GM12878 (cell line): ENCODE measurements around the gene TGFBR1. TPM values are rescaled to one million over a fixed set of nuclear protein-coding genes. Genes with fewer than 3 reads are reported as not detected.

Source experiments
- ATAC-seq: fragments of 200-7000 bp; cut with Tn5 transposase; 3 replicates; pipeline ENCODE4 v1.9.1; 2020; ENCODE audit warnings: mild to moderate bottlenecking, moderate library complexity
- BruUV-seq: library from RNA; stranded (reverse); fragments of 400-500 nt; replicated peaks from 2 replicates; lab custom pipeline; 2021; lab: Mats Ljungman, UMichigan
- CTCF ChIA-PET: fragments of 300-600 bp; sonication (Branson Sonifier 250); formaldehyde crosslinking; extraction: SDS; loops from one replicate; lab custom pipeline; 2021; ENCODE audit warnings: inconsistent platforms; lab: Yijun Ruan, JAX
- POLR2A ChIA-PET: fragments of 350-600 bp; formaldehyde crosslinking; extraction: SDS; loops from one replicate; lab custom pipeline; 2021; ENCODE audit warnings: inconsistent platforms; lab: Charles Lee
- RAD21 ChIA-PET: fragments of 300-600 bp; sonication (Branson Sonifier 250); formaldehyde crosslinking; loops from one replicate; lab custom pipeline; 2023; ENCODE audit warnings: antibody characterized with exemption; ENCODE audit not compliant: unreplicated experiment; lab: Charles Lee
- SMC1A ChIA-PET: fragments of 300-600 bp; sonication (Branson Sonifier 250); formaldehyde crosslinking; loops from one replicate; lab custom pipeline; 2023; ENCODE audit not compliant: unreplicated experiment, uncharacterized antibody; lab: Charles Lee
- DNase-seq: peaks from one replicate; pipeline ENCODE4 v3.0.0-alpha.2; 2011; ENCODE audit warnings: low read depth, low spot score
- FAIRE-seq: peaks from 3 replicates; lab custom pipeline; 2011; peaks lifted over from hg19 to GRCh38; lab: Jason Lieb, UNC
- H2AFZ ChIP-seq: 2 replicates; pipeline ENCODE4 v1.6.0; 2011; ENCODE audit warnings: low read depth, low read length, control low read depth; ENCODE audit not compliant: control insufficient read depth
- H3K27ac ChIP-seq: 2 replicates; pipeline ENCODE4 v1.5.1; 2011; ENCODE audit warnings: control low read depth; ENCODE audit not compliant: control insufficient read depth, insufficient read depth
- H3K27me3 ChIP-seq, 2 experiments: replicated peaks in 1 of 2; 2 replicates each; pipeline versions ENCODE4 v1.6.0 to v1.6.1; 2011; ENCODE audit warnings: low read length in 1 of 2; ENCODE audit not compliant: control insufficient read depth in 2 of 2, insufficient read depth in 2 of 2
- H3K36me3 ChIP-seq, 2 experiments: 2 replicates each; pipeline ENCODE4 v1.5.1; 2011; ENCODE audit warnings: low read length in 1 of 2; ENCODE audit not compliant: control insufficient read depth in 2 of 2, insufficient read depth in 2 of 2
- H3K4me1 ChIP-seq: 2 replicates; pipeline ENCODE4 v1.6.1; 2011; ENCODE audit warnings: mild to moderate bottlenecking, low read length, moderate library complexity, mixed read lengths; ENCODE audit not compliant: control insufficient read depth, insufficient read depth
- H3K4me2 ChIP-seq: 2 replicates; pipeline ENCODE4 v1.6.0; 2011; ENCODE audit warnings: control low read depth; ENCODE audit not compliant: control insufficient read depth, insufficient read depth
- H3K4me3 ChIP-seq: fragments of 200-600 bp; sonication (generic); 2 replicates; pipeline ENCODE4 v1.5.1; 2016
- H3K79me2 ChIP-seq: 2 replicates; pipeline ENCODE4 v1.6.0; 2011; ENCODE audit warnings: low read length; ENCODE audit not compliant: control insufficient read depth, insufficient read depth
- H3K9ac ChIP-seq: 2 replicates; pipeline ENCODE4 v1.8.0; 2011; ENCODE audit warnings: low read length, control low read depth, mixed read lengths; ENCODE audit not compliant: control insufficient read depth, insufficient read depth
- H3K9me3 ChIP-seq: replicated peaks from 3 replicates; pipeline ENCODE4 v1.5.1; 2011; ENCODE audit warnings: mild to moderate bottlenecking, low read length; ENCODE audit not compliant: control insufficient read depth, insufficient read depth
- H4K20me1 ChIP-seq: 2 replicates; pipeline ENCODE4 v1.6.0; 2011; ENCODE audit not compliant: control insufficient read depth, insufficient read depth
- MYB ChIP-seq: fragments of 150-350 bp; IDR thresholded peaks from 2 replicates; pipeline ENCODE4 v1.6.1; 2014; ENCODE audit warnings: mild to moderate bottlenecking, low read depth, low read length, borderline replicate concordance
- NR2C2 ChIP-seq: IDR thresholded peaks from 2 replicates; pipeline ENCODE4 v1.6.1; 2011; ENCODE audit warnings: borderline replicate concordance, low read depth; ENCODE audit not compliant: control insufficient read depth, insufficient read length
- POLR2AphosphoS2 ChIP-seq: IDR thresholded peaks from 2 replicates; pipeline ENCODE4 v1.6.1; 2011; ENCODE audit warnings: low read depth, mild to moderate bottlenecking, low read length, improper control_type of control experiment, moderate library complexity
- RAD21 ChIP-seq: IDR thresholded peaks from 2 replicates; pipeline ENCODE4 v1.6.1; 2011; ENCODE audit warnings: mild to moderate bottlenecking, low read depth, low read length, moderate library complexity; ENCODE audit not compliant: insufficient read depth
- RB1 ChIP-seq: fragments of 450-650 bp; formaldehyde crosslinking; IDR thresholded peaks from 2 replicates; pipeline ENCODE4 v1.6.1; 2017; ENCODE audit warnings: mild to moderate bottlenecking, borderline replicate concordance
- SPI1 ChIP-seq: IDR thresholded peaks from 2 replicates; pipeline ENCODE4 v1.6.1; 2011; ENCODE audit warnings: low read depth, mild to moderate bottlenecking, low read length, moderate library complexity, borderline replicate concordance; ENCODE audit not compliant: insufficient read depth
- SRF ChIP-seq, 2 experiments: IDR thresholded peaks; 2 replicates each; pipeline ENCODE4 v1.6.1; 2011; ENCODE audit warnings: low read depth in 2 of 2, low read length in 2 of 2, mild to moderate bottlenecking in 1 of 2, moderate library complexity in 1 of 2
- SUPT20H ChIP-seq: IDR thresholded peaks from 2 replicates; pipeline ENCODE4 v1.6.1; 2011; ENCODE audit warnings: low read depth, mild to moderate bottlenecking, low read length, moderate library complexity, borderline replicate concordance; ENCODE audit not compliant: control insufficient read depth
- WGBS: methylation state at CpG from one replicate; pipeline ENCODE4 v1.1.6; 2016; ENCODE audit warnings: low lambda C conversion rate; ENCODE audit not compliant: insufficient replicate concordance, insufficient coverage; ENCODE audit errors: missing lambda C conversion rate; 5-methylcytosine and 5-hydroxymethylcytosine counted together
- in situ Hi-C: fragments of 300-500 bp; cut with MboI; formaldehyde crosslinking; loops from 9 replicates; pipeline ENCODE4 v1.14.3; 2018; ENCODE audit warnings: mixed read lengths
- intact Hi-C: fragments of 100-400 bp; cut with micrococcal nuclease; formaldehyde crosslinking; loops from one replicate; pipeline ENCODE4 v1.14.2; 2022; ENCODE audit not compliant: unreplicated experiment
- polyA plus RNA-seq, 11 experiments: library from polyadenylated mRNA; depleted of rRNA in 4 of 11; unstranded in 6 of 11; stranded (reverse) in 5 of 11; fragments of >200 nt; fragmentation: Nextera tagmentation in 4 of 11; fragmentation: Illumina TruSeq in 1 of 11; extraction: Ambion mirVana in 4 of 11; extraction: Trizol in 1 of 11; gene quantifications; 1 replicate in 1 of 11; 2 replicates in 10 of 11; pipeline versions ENCODE4 v1.2.1 to v1.2.3, GENCODE V29; 2011 to 2016; ENCODE audit warnings: inconsistent platforms in 2 of 11, missing spikeins in 2 of 11, low read depth in 1 of 11
- total RNA-seq, 4 experiments: library from RNA; depleted of rRNA in 3 of 4; stranded (reverse); fragments of >200 nt in 3 of 4; fragmentation: Illumina TruSeq in 1 of 4; extraction: Trizol in 1 of 4; gene quantifications; 2 replicates each; pipeline versions ENCODE4 v1.2.1 to v1.2.3, GENCODE V29; 2013 to 2021
- TF ChIP-seq, protein P1 (sequence below): fragments of 450-650 bp; formaldehyde crosslinking; IDR thresholded peaks from 2 replicates; pipeline ENCODE4 v1.4.0; 2022; ENCODE audit warnings: mild to moderate bottlenecking, moderate library complexity
- TF ChIP-seq, protein P2 (sequence below): fragments of 450-650 bp; IDR thresholded peaks from 2 replicates; pipeline ENCODE4 v1.6.1; 2016; ENCODE audit warnings: mild to moderate bottlenecking

TGFBR1 gene
- total and polyA plus RNA-seq, 10 of the 15 experiments (the other 5 are each of a cell fraction or from before 2014, with no cell fraction given) = 2.9 to 27.2 (median 16.6) TPM

DNA sequence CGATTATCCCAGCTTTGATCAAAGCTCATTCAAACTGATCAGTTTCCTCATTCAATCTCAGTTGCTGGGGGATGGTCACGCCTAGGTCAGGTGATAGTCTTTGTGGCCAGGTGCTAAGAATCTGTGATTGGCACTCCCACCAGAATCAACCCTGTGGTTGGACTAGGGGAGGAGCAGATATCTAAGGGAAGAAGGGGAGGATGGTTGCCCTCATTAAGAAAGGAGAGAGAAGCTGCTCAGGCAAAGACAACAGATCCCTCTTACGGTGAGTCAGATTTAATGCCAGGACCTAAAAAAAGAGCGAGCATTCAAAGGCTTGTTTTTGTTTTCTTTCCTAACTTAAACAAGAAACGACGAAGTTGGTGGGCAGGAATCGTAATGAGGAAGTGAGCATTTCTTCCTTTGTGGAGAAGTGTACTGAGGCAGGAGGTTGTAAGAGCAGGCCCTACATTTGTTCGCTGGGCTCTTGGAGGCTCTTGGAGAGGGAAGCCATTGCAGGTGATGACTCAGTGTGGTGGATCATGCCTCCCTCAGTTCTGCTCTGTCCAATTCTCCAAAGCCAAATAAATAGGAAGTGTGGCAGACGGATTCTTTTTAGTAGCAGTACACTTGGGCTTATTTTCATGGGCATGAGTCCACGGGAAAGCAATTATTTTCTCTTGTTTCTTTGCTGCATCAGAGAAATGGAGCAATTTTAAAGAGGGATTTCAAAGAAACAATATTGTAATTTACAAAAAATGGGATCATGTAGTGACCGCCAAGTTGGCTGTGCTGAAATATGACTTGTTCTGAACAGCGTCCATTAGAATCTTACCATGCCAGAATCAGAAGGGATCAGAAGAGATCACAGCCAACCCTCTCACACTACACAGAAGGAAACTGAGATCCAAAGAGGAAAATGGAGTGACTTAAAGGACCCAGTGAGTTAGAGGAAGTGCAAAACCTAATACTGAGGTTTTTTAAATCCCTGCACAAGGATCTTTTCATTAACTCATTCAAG, 18.7 kb upstream of the TGFBR1 start:
- Histone ChIP-seq H2AFZ (no peak overlapping the region), H3K9me3 (no peaks in the 10 kb centered on the region; the same call in 2 of the 3 replicates), H3K4me1 (no peaks in the 10 kb centered on the region), H3K79me2 (no peaks in the 10 kb centered on the region), H3K9ac (no peak overlapping the region), H3K27me3 (peaks cover 0 to 1% of the 10 kb centered on the region in 2 experiments; a peak in 1 of 4 replicates), H3K4me2 (no peak overlapping the region), H3K27ac (no peak overlapping the region), H3K36me3 (no peaks in the 10 kb centered on the region), H4K20me1 (no peaks in the 10 kb centered on the region), H3K4me3 (no peak overlapping the region)
- intact Hi-C loops (no loop called here), in situ Hi-C loops (no loop called here)
- RAD21 ChIA-PET = no interaction called here
- no peak for FAIRE-seq
- ATAC-seq = no peak
- no peak for DNase-seq
- SMC1A ChIA-PET = interaction anchor here (1.2 to 1.4 kb wide), 2 partner anchors 9 to 50 kb away, joined by 3 to 5 read pairs; no protein-coding TSS in a partner anchor
- CTCF ChIA-PET = no interaction called here
- no peak for TF ChIP-seq SRF (IDR thresholded peaks at IDR 0.05; ENCODE audit: low read depth in 2 of 2, low read length in 2 of 2)
- no peak for TF ChIP-seq RAD21
- TF ChIP-seq SPI1 = peak; percentile 63; the same call in 1 of the 2 replicates
- WGBS = 56% methylated on average over 12 of the region's 12 CpGs
- POLR2A ChIA-PET = interaction anchor here (0.6 kb wide), 1 partner anchor 13 kb away, joined by 3 read pairs; no protein-coding TSS in a partner anchor
- BruUV-seq = no TSS peak

DNA sequence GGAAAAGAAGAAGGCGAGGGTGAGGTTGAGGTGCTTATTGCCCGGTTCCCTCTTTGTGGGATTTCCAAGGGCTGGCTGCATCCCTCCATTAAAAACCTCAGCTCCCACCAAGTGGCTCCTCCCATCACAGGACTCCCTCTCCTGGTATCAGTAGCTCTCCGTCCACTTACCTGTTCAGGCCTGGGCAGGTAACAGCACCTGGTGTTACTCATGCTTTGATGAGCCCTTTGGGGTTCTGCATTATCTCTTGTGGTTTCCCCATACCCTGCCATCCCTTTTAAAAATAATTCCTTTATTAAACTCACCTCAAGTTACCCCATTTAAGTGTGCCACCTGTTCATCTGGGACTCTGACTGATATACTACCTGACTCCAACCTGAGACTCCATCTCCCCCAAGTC, 17.5 kb upstream of the TGFBR1 start:
- Histone ChIP-seq H3K36me3 (no peaks in the 10 kb centered on the region), H3K4me3 (no peak overlapping the region), H3K27me3 (peaks cover 0 to 1% of the 10 kb centered on the region in 2 experiments; a peak in 1 of 4 replicates), H3K4me2 (no peak overlapping the region), H2AFZ (no peak overlapping the region), H3K9me3 (no peaks in the 10 kb centered on the region; the same call in 2 of the 3 replicates), H4K20me1 (no peaks in the 10 kb centered on the region), H3K27ac (no peak overlapping the region), H3K9ac (no peak overlapping the region), H3K79me2 (no peaks in the 10 kb centered on the region), H3K4me1 (no peaks in the 10 kb centered on the region)
- ChIA-PET CTCF (no interaction called here), SMC1A (no interaction called here), RAD21 (no interaction called here), POLR2A (no interaction called here)
- no TSS peak for BruUV-seq
- in situ Hi-C loops (no loop called here), intact Hi-C loops (no loop called here)
- no peak for FAIRE-seq
- WGBS = 91% methylated on average over 3 of the region's 3 CpGs
- no peak for ATAC-seq
- no peak for DNase-seq
- TF ChIP-seq, protein P1, sequence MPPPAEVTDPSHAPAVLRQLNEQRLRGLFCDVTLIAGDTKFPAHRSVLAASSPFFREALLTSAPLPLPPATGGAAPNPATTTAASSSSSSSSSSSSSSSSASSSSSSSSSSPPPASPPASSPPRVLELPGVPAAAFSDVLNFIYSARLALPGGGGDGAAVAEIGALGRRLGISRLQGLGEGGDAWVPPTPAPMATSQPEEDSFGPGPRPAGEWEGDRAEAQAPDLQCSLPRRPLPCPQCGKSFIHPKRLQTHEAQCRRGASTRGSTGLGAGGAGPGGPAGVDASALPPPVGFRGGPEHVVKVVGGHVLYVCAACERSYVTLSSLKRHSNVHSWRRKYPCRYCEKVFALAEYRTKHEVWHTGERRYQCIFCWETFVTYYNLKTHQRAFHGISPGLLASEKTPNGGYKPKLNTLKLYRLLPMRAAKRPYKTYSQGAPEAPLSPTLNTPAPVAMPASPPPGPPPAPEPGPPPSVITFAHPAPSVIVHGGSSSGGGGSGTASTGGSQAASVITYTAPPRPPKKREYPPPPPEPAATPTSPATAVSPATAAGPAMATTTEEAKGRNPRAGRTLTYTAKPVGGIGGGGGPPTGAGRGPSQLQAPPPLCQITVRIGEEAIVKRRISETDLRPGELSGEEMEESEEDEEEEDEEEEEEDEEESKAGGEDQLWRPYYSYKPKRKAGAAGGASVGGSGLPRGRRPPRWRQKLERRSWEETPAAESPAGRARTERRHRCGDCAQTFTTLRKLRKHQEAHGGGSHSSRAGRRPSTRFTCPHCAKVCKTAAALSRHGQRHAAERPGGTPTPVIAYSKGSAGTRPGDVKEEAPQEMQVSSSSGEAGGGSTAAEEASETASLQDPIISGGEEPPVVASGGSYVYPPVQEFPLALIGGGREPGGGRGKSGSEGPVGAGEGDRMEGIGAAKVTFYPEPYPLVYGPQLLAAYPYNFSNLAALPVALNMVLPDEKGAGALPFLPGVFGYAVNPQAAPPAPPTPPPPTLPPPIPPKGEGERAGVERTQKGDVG (CRISPR knock-in tag) = no peak
- TF ChIP-seq MYB (no peak), NR2C2 (no peak), RB1 (no peak), SUPT20H (no peak), POLR2AphosphoS2 (no peak)
- TF ChIP-seq, protein P2, sequence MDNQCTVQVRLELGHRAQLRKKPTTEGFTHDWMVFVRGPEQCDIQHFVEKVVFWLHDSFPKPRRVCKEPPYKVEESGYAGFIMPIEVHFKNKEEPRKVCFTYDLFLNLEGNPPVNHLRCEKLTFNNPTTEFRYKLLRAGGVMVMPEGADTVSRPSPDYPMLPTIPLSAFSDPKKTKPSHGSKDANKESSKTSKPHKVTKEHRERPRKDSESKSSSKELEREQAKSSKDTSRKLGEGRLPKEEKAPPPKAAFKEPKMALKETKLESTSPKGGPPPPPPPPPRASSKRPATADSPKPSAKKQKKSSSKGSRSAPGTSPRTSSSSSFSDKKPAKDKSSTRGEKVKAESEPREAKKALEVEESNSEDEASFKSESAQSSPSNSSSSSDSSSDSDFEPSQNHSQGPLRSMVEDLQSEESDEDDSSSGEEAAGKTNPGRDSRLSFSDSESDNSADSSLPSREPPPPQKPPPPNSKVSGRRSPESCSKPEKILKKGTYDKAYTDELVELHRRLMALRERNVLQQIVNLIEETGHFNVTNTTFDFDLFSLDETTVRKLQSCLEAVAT = no peak
